HG03378 (cell line): ENCODE data around the gene UBFD1.
"Not testable (repeated sequence)": the region's sequence is repeated elsewhere in the genome, so short reads cannot be mapped to it uniquely, and the experiment has no call there.

Experiments used
- ATAC-seq: cut with Tn5 transposase; IDR thresholded peaks from one replicate; pipeline ENCODE4 v1.9.1; 2021; ENCODE audit warnings: mild to moderate bottlenecking, moderate library complexity; ENCODE audit not compliant: unreplicated experiment

Gene UBFD1

DNA sequence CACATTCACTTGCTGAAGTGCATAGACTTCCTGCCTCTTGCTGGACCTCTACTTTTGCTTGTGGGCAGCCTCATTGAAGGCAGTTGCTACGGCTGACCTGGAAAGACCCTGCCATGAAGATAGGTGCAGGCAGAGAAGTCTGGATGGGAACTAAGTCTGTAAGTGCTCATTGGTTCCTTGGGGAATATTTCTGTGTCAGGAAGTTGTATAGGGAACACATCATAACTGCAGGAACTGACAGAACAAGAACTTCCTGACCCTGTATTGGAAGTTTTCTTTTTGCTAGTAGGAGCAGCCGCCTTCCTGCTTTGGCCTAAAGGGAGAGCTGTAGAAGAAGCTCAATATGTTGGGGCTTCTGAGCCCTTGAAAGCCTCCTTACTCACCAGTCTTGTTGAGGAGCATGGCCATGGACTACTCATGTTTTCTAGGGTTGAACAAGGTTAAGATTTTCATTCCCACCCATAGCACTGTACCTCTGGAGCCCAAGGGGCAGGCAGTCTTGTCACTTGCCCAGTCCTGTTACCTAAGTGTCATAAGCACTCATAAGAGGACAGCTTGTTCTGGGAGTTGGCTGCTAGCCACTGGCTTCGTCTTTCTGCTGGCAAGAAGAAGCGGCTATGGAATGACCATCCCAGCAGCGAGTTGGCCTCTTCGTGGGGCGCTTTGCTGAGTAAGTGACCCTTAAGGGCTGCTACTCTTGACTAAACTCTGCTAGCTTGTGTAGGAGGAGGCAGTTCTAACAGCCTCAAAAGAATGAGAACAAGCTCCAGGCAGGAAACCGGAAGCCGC lies 7.2 kb downstream of the UBFD1 start:
- no peak for ATAC-seq

DNA sequence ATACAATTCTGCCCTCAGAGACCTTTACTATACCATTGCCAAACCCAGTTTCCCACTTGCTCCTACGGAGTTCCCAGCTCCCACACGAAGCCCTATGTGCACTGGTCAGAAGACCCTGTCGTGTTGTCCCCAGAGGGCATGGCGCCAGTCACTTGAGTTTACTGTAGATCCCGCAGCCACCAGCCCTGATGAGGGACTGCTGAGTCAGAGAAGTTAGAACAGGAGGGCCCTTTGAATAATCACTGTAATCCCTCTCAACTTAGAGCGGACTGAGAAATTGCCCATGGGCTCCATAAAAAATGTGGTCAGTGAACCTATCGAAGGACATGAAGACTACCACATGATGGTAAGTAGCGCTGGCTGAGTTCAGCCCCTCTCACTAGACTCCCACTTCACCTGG lies 9.2 kb downstream of the UBFD1 start:
- ATAC-seq: no peak

DNA sequence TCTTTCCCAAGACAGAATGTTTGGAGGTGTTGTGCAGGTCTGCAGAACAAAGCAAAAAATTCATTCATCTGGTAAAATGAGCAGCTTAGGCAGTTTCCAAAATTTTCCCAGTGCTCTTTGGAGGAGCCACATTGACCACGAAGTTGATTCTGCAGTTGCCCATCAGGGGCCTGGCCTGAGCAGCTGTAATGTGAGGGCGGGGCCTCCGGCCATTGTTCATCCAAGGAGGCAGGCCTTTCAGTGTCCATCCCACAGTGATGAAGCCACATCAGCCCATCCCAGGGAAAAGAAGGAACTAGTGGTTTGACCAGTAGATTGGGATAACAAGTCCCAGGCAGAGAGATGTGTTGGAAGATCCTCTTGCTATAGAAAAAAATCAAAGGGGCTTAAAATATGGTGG lies 10.1 kb downstream of the UBFD1 start:
- no peak for ATAC-seq

DNA sequence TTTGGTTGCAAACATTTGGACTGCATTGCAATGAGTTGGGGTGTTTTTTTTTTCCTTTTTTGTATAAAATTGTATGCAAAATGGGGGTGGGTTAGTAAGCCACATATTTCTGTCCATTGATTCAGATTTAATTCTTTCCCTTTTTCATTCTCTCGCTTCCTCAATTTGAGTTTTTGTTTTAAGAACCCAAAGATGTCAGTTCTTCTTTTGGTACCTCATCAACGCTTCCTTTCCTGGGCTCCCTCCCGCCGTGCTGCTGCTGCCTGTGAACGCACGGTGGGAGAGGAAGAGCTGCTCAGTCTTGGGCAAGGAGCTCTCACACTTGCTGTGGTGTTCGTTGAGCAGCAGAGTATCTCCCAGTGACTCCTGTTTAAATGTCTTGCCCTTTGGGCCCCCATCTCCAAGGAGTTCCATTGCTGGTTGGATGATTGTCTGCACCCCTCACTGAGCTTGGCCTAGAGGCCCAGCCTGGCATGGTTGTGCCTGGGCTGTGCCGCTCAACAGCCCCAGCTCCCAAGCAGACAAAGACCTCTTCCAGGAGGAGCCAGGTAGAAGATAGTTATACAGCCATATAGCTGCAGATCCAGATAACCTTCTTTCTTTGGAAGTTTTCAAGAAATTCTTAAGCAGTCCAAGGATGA lies 13.6 kb downstream of the UBFD1 start:
- ATAC-seq: no peak

DNA sequence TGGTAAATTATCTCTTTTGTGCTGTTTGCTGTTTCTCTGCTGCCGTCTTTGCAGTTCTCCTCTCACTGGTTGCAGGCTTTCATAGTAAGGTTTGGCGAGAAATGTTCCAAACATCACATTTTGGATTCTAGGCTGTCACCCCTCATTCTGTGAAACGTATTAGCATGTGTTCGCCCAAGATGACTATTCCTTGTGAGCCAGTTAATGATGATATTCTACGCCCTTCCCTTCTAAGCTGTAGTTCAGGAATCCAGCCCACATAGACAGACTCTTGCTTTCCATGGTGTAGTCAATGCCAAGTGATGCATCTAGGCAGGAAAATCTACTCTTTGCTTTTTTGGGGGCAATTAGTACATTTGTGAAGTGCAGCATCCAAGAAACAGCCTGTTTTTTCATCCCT lies 14.4 kb downstream of the UBFD1 start:
- no peak for ATAC-seq

DNA sequence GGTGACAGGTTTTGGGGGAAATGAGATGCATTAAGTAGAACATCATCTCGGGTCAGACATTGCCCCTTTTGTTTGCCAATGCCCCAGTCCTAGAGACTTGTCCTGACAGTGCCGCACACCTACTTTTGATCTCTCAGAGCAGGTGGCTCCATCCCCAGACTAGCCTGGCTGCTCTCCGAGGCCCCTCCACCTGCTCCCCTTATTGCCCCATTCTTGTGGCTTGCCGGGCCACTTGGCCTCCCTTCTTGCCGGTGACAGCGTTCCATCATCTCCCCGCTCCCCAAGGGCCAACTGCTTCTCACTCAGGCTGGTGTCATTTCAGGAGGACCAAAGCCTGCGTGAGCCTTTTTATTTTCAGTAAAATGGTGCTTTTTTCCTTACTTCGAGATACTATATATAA lies 14.9 kb downstream of the UBFD1 start:
- no peak for ATAC-seq

DNA sequence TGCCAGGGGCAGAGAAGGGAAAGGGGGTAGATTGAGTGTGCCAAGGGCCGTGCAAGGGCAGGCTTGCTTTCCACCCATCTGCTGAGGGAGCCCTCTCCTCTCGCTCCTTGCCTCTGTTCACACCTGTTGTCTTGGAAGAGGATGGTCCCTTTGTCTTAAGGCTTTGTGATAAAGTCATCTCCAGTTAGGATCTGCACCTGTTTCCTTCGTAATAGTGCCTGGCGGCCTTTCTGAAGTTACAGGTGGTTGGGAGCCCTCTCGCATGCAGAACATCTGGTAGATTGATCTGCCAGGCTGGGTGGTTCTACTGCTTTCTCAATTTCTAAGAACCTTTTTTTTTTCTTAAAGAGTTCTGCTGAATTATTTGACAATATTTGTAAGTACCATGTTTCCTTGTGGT lies 16.3 kb downstream of the UBFD1 start:
- no peak for ATAC-seq

DNA sequence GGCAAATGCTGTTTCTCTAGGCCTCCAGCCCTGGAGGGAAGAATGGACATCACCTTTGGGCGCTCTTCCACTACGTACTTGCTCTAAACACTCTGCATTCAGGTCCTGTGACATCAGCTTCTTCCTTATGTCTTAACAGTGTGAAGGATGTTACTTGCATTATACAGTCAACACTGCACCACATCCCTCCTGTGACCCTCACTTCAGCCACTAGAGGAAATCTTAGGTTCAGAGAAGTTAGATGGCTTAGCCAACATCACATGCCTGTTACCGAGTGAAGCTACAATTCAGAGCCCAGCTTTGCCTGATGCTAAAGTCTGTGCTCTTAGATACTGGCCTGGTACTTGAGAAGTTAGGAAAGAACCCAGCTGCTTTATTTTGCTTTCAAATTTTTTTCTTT lies 18.3 kb downstream of the UBFD1 start:
- no peak for ATAC-seq

DNA sequence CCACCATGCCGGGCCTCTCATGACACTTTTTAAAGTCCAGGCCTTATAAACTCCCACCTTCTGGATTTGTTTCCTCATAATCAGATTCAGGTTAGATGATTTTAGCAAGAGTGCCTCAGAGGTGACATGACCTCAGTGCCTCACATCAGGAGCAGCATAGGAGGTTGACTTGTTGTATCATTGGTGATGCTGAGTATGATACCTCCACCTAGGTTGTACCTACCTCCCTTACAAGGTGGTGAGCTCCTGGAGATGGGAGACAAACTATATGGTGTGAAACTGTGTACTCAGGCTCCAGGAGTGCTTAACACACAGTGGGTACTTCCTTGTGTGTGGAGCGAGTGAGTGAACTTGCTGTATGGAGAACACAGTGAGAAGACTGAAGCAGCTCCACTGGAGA lies 20.0 kb downstream of the UBFD1 start:
- no peak for ATAC-seq

DNA sequence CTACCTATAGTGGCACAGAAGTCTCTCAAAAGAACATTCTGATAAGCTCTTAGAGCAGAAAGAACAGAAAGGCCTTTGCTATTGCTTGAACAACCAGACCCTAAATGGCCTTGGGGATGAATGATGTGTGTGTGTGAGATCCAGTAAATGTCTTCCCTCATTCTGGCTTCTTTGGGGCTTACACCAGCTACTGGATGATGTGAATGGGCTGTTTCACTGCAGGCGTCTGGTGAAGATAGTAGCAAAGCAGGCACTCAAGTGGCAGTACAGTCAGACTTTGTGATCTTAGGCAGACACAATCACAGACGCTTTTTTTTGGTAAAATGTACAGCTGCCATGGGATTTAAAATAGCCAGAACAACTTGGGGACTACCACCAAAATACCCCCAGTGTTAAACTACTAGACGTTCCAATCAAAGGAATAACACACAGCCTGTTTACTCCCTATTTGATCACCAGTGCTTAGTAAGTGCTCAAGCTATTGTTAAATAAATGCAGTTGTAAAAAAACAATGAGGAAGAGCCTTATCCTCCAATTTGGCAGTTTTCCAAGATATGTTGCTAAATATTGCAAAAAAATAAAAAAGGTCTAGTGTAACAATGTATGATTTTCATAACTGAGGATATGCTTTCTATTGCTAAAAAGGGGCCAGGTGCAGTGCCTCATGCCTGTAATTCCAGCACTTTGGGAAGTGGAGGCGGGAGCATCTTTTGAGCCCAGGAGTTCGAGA lies 20.7 kb downstream of the UBFD1 start:
- ATAC-seq: no peak

DNA sequence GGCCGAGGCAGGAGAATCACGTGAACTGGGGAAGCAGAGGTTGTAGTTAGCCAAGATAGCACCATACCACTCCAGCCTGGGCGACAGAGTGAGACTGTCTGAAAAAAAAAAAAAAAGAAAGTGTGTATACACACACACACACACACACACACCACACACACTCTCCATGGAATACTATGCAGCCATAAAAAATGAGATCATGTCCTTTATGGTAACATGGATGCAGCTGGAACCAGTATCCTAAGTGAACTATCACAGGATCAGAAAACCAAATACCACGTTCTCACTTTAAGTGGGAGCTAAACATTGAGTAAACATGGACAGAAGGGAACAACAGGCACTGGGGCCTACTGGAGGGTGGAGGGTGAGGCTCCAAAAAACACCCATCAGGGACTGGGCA lies 21.8 kb downstream of the UBFD1 start:
- ATAC-seq: no peak

DNA sequence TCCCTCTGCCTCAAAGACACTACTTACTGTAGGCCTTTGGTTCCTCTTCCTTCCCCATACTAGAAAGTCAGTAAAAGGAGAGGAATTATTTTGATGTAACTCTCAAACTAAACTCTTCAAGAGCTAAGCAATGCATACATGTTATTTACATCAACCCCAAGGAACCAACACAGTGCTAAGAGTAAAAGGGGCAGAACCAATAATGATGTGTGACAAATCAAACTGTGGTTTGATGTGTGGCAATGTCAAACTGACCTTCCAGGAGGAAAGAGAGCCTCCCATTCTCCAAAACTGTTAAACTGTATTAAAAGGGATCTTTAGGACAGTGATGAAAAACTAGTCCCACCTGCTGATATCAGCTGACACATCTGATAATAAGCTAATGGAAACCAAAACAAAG lies 22.9 kb downstream of the UBFD1 start:
- no peak for ATAC-seq

DNA sequence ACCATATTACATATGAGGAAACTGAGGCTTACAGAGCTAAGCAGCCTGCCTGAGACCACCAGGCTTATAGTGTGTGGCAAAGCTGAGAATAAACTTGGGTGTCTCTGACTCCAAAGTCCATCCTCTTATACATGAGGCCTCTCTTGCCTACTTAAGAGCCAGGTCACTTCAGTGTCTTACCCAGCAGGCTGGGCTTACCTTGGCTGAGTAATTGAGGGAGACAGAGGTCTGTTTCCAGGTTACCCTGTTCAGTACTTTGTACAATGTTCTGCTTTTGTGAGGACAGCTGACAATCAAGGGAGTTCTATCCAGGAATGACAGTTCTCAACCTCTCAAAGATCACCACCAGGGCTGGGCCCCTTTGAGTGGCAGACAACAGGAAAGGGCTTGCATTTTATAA lies 24.2 kb downstream of the UBFD1 start:
- no peak for ATAC-seq

DNA sequence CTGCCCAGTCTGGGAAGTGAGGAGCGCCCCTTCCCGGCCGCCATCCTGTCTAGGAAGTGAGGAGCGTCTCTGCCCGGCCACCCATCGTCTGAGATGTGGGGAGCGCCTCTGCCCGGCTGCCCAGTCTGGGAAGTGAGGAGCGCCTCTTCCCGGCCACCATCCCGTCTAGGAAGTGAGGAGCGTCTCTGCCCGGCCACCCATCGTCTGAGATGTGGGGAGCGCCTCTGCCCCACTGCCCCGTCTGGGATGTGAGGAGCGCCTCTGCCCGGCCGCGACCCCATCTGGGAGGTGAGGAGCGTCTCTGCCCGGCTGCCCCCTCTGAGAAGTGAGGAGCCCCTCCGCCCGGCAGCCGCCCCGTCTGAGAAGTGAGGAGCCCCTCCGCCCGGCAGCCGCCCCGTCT lies 25.7 kb downstream of the UBFD1 start:
- not testable (repeated sequence) for ATAC-seq

DNA sequence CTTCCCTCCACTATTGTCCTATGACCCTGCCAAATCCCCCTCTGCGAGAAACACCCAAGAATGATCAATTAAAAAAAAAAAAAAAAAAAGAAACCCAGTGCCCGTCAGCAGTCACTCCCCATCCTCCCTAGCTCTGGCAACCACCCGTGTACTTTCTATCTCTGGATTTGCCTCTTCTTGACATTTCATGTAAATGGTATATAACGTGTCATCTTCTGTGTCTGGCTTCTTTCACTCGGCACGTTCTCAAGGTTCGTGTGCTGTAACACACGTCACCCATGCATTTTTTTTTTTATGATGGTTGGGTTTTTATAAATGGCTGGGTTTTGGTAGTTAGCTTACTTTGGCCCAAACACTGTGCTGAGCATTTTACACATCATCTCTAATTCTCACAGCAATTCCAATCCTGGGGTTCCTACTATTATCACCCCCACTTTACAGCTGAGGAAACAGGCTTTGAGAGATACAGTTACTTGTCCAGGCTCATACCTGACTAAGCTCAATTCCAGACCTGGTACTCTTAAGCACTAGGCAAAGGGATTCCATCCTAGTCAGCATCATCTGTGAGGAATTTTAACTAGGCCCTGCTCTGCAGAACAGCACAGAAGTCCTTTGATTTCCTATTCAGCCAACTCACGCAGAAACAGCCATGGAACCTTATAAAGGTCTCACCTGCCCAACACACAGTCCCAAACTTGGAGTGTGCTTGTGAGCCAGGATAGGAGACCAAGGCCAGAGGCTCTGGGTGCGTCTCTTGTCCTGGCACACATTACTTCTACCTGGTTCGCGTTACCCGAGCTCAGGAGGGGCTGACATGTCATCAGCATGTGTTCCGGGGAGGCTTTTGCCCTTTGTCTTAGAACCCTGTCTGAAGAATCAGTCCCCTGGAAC lies 26.9 kb downstream of the UBFD1 start:
- ATAC-seq: no peak

DNA sequence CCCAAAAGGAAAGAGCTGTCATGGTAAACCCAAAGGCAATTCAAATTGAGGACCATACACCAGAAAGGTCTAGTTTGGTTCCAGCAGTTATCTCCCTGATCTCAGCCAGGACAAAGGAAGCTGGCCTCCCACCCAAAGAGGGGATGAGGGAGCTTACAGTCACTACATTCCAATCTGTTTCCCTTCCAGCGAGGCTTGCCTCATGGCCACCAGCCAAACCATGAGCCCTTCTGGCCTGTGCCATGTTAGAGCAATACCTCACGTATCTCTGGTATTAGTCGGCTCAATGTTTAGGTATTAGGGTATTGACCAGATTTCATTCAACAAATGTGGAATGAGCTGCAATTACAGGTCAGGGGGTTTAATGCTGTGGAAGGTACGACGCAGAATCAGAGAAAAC lies 30.2 kb downstream of the UBFD1 start:
- ATAC-seq: no peak

DNA sequence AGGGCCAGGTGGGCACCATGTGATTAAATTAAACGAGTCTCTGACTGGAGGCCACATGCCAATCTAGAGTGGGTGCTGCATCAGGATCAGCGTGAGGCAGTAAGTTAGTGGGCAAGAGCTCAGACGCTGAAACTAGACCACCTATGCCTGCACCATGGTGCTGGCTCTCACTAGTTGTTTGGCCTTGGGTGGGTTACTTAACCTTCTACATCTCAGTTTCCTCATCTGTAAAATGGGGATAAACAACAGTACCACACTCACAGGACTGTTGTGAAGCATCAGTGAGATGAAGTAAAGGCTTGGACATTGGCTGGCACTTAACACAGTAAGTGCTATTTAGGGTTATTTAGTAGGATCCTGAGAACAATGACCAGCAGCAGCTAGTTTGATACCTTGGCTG lies 32.7 kb downstream of the UBFD1 start:
- ATAC-seq: no peak

DNA sequence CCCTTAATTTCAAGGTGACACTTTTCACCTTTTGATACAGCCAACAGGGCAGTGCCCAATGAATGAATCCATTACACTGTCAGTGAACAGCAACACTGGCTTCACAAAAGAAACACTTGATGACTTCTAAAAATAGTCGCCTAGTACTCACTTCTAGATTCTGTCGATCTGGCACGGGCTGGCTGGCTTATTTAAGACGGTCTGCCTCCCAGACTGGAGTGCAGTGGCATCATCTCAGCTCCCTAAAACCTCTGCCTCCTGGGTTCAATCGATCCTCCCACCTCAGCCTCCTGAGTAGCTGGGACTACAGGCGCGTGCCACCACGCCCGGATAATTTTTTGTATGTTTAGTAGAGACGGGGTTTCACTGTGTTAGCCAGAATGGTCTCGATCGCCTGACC lies 36.7 kb downstream of the UBFD1 start:
- no peak for ATAC-seq

DNA sequence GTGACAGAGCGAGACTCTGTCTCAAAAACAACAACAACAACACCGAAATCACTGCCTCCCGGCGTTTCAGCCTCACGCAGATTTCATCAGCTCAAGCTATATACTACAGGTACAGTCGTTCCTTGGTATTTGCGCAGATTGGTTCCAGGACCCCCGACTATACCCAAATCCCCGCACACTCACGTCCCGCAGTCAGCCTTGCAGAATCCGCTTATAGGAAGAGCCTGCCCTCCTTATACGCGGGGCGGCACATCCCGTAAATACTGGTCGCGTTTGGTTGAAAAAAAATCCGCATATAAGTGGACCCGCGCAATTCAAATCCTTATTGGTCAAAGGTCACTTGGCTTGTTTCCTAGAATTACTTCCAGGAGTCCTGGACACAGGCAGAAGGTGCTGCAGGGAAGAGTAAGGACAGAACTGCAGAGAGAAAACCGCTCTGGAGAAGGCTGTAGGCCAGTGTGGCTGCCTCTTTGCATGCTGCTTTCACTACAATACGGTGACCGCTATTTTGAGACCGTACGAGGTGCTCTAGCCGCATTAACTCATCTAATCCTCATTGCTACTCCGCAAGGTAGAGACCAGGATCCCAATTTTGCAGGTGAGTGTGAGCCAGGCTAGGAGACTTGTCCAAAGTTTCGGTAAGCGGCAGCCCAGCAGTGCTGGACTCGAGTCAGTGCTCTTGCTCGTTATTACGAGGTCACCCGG lies 37.9 kb downstream of the UBFD1 start:
- ATAC-seq: peak; percentile 14

DNA sequence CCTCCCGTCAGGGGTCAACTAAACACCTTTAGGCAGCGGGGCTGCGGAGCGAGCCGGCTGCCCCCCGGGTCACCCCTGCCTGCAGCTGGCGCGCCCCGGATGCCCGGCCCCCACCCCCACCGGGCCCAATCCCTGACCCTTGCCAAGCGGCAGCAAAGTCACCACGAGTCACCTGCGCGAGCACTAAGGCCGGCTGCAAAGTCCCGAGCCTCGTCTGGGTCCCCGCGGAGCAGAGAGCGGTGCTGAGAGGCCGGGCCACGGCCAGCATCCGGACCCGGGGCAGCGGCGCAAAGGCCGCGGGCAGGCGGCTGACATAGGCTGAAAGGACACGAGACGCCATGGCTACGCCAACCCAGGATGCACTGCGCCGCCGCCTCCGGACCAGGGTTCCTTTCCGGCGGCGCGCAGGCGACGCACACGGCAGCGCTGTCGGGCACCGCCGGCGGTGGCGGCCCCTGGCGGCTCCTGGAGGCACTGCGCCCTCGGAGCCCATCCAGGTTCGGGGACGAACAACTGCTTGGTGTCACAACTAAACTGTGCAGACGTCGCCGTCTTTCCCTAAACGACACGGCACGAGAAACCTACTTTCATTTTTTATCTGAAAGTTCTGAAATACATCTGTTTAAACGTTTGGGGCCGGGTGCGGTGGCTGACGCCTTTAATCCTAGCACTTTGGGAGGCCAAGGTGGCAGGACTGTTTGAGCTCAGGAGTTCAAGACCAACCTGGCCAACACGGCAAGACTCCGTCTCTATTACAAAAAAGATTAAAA lies 38.6 kb downstream of the UBFD1 start, which contains the start of gene NDUFAB1:
Gene NDUFAB1, minus strand, starts transcription at position 366 of the 770 bp plus-strand sequence. Its CDS starts 26 bp downstream, at position 340.
- ATAC-seq: peak; percentile 81
